Measurements from ENCODE around the gene SLC22A23.
"Not testable (repeated sequence)": the region's sequence is repeated elsewhere in the genome, so short reads cannot be mapped to it uniquely, and the experiment has no call there.

The SLC22A23 gene

DNA sequence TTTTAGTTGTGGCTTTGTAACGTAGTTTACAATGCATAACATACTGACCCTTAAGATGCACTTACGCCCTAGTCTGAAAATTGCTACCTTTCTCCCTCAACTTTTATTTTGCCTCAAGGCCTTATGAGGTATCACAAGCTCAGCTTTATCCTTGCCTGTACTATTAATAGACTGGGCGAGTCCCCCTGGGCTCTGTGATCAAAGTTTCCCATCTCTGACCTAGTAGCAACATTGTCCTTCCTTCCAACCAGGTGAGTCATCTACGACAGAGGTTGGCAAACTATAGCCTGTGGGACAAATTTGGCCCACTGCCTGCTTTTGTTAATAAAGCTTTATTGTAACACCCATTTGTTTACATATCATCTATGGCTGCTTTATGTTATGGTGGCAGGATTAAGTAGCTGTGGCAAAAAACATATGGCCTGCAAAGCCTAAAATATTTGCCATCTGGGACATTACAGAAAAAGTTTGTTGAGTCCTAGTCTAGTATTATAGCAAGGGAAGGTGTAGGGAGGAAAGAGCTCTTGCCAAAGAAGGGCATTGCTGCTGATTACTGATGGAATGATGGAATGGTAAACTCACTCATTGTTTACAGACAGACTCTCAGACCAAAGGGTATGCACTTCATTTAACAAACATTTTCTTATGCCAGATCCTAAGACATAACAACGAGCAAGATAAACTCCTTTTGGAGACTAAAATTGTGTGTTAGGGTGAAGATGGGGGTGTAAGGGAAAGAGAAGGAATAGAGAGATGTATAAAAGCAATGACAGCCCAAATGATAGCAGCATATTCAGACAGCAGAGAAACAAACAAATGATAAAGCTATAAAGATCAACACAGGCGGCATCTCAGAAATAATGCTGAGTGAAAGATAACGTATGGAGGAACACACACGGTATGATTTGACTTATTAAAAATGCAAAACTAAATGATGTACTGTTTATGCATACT, 74.2 kb downstream of the SLC22A23 start:
- TF ChIP-seq, protein P1, sequence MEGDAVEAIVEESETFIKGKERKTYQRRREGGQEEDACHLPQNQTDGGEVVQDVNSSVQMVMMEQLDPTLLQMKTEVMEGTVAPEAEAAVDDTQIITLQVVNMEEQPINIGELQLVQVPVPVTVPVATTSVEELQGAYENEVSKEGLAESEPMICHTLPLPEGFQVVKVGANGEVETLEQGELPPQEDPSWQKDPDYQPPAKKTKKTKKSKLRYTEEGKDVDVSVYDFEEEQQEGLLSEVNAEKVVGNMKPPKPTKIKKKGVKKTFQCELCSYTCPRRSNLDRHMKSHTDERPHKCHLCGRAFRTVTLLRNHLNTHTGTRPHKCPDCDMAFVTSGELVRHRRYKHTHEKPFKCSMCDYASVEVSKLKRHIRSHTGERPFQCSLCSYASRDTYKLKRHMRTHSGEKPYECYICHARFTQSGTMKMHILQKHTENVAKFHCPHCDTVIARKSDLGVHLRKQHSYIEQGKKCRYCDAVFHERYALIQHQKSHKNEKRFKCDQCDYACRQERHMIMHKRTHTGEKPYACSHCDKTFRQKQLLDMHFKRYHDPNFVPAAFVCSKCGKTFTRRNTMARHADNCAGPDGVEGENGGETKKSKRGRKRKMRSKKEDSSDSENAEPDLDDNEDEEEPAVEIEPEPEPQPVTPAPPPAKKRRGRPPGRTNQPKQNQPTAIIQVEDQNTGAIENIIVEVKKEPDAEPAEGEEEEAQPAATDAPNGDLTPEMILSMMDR (IDR thresholded peaks at IDR 0.05): no peak
- Histone ChIP-seq H3K4me3 (ENCODE audit: low read depth in 1 of 2, low read length in 1 of 2) (no peak overlapping the region), H3K4me1 (ENCODE audit: control insufficient read depth in 1 of 2, insufficient read depth in 1 of 2, low read depth in 1 of 2, low read length in 1 of 2) (no peaks in the 10 kb centered on the region), H3K27me3 (peaks cover 31% of the 10 kb centered on the region), H3K9me3 (no peaks in the 10 kb centered on the region), H3K36me3 (no peaks in the 10 kb centered on the region), H3K27ac (no peak overlapping the region)

DNA sequence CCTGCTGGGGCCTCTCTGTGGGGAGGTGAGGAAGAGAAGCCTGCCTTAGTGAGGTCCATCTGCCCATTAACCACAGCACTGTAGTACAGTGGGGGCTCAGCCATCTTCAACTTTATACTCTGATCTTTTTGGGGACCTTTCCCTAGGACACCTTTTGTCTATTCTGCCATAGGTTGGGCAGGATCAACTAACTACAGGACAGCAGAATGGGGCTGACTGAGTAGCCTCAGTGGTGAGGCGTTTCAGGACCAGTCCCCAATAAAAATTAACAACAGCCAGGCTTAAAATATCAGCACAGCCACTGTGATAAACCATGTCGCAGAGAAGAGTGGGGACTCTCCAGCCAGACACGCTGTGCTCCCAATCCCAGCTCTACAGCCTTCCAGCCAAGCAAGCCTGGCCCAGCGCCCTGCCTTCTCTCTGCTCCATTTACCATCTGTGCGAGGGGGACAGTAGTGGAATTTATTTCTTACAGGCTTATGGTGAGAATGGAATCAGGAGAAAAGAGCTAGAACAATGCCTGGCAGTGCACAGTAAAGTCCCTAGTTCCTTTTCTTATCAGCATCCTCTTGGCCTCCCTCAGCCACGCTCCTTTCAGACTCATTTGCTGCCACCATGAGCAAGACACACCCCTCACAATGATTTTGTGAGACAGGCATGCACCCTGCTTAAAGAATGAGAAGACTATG, 75.5 kb downstream of the SLC22A23 start:
- Histone ChIP-seq H3K9me3 (no peaks in the 10 kb centered on the region), H3K36me3 (no peaks in the 10 kb centered on the region), H3K27me3 (peaks cover 44% of the 10 kb centered on the region), H3K4me3 (ENCODE audit: low read depth in 1 of 2, low read length in 1 of 2) (no peak overlapping the region), H3K4me1 (ENCODE audit: control insufficient read depth in 1 of 2, insufficient read depth in 1 of 2, low read depth in 1 of 2, low read length in 1 of 2) (no peaks in the 10 kb centered on the region), H3K27ac (no peak overlapping the region)
- TF ChIP-seq, protein P1 (IDR thresholded peaks at IDR 0.05): no peak

GRCh38 chr6:3380344-3381232, 76.3 kb downstream of the SLC22A23 start:
- no peak overlapping the region for H3K4me3 ChIP-seq (ENCODE audit: low read depth in 1 of 2, low read length in 1 of 2)
- TF ChIP-seq, protein P1 (IDR thresholded peaks at IDR 0.05): no peak
- H3K4me1 ChIP-seq (ENCODE audit: control insufficient read depth in 1 of 2, insufficient read depth in 1 of 2, low read depth in 1 of 2, low read length in 1 of 2): no peaks in the 10 kb centered on the region
- no peaks in the 10 kb centered on the region for H3K36me3 ChIP-seq
- H3K27ac ChIP-seq: no peak overlapping the region
- H3K9me3 ChIP-seq: no peaks in the 10 kb centered on the region
- peaks cover 52% of the 10 kb centered on the region for H3K27me3 ChIP-seq

- no peaks in the 10 kb centered on the region for H3K36me3 ChIP-seq
- H3K27me3 ChIP-seq: peaks cover 52% of the 10 kb centered on the region
- no peak overlapping the region for H3K4me3 ChIP-seq (ENCODE audit: low read depth in 1 of 2, low read length in 1 of 2)
- TF ChIP-seq, protein P1 (IDR thresholded peaks at IDR 0.05): no peak
- no peaks in the 10 kb centered on the region for H3K9me3 ChIP-seq
- H3K4me1 ChIP-seq (ENCODE audit: control insufficient read depth in 1 of 2, insufficient read depth in 1 of 2, low read depth in 1 of 2, low read length in 1 of 2): no peaks in the 10 kb centered on the region
- no peak overlapping the region for H3K27ac ChIP-seq
Measured at GRCh38 chr6:3379482-3380060, 77.3 kb downstream of the SLC22A23 start.

- H3K27me3 ChIP-seq: peaks cover 52% of the 10 kb centered on the region
- H3K27ac ChIP-seq; H3K9me3 ChIP-seq; H3K4me1 ChIP-seq (ENCODE audit: control insufficient read depth in 1 of 2, insufficient read depth in 1 of 2, low read depth in 1 of 2, low read length in 1 of 2); H3K36me3 ChIP-seq; H3K4me3 ChIP-seq (ENCODE audit: low read depth in 1 of 2, low read length in 1 of 2): not testable (repeated sequence)
Measured at GRCh38 chr6:3378808-3379207, 78.0 kb downstream of the SLC22A23 start.

DNA sequence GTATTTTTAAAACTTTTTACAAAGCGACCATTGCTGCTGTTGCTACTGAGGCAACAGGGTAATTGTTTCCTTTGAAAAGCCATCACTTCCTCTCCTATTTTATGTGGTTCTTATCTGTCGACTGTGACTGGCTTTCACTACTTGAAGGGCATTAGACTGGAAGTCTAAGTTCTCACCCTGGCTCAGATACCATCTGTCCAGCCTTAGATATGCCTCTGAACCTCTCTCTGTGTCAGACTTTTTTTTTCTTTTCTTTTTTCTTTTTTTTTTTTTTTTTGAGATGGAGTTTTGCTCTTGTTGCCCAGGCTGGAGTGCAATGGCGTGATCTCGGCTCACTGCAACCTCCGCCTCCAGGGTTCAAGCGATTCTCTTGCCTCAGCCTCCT, 78.5 kb downstream of the SLC22A23 start:
- H3K27ac ChIP-seq; H3K9me3 ChIP-seq; H3K36me3 ChIP-seq; H3K4me1 ChIP-seq (ENCODE audit: control insufficient read depth in 1 of 2, insufficient read depth in 1 of 2, low read depth in 1 of 2, low read length in 1 of 2); H3K4me3 ChIP-seq (ENCODE audit: low read depth in 1 of 2, low read length in 1 of 2): not testable (repeated sequence)
- peaks cover 52% of the 10 kb centered on the region for H3K27me3 ChIP-seq

All from neutrophil (primary cell).